Activated CD4-positive, alpha-beta T cell treated with anti-CD3 and anti-CD28 coated beads, Interleukin-2, amount 50 U/mL, for 24 hours (primary cell): Measurements from ENCODE around the gene ARHGAP6.
"Not testable (repeated sequence)": the region's sequence is repeated elsewhere in the genome, so short reads cannot be mapped to it uniquely, and the experiment has no call there.

Experiments used
- DNase-seq, 2 donors: peaks; one replicate each; pipeline ENCODE4 v3.0.0-alpha.2; 2020; ENCODE audit warnings: low read depth in 1 of 2, low spot score in 1 of 2

ARHGAP6 gene

DNA sequence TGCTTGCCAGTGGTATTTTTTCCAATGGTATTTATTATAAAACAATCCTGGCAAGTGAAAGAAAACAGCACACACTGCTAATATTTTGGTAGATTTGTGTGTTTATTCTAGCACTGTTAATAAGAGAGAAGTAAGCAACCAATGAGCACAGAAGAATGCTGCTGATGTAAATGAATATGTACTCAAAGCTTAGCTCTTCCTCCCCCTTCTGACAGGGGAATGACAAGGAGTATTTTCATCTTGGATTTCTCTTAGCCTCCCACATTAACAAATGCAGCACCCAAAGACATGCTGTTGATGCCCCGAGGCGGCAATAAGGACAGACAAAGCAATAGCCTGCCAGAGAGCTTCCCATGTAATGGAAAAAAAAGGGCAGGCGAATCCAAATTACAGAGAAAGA, 18.6 kb downstream of the ARHGAP6 start:
- DNase-seq = no peak

DNA sequence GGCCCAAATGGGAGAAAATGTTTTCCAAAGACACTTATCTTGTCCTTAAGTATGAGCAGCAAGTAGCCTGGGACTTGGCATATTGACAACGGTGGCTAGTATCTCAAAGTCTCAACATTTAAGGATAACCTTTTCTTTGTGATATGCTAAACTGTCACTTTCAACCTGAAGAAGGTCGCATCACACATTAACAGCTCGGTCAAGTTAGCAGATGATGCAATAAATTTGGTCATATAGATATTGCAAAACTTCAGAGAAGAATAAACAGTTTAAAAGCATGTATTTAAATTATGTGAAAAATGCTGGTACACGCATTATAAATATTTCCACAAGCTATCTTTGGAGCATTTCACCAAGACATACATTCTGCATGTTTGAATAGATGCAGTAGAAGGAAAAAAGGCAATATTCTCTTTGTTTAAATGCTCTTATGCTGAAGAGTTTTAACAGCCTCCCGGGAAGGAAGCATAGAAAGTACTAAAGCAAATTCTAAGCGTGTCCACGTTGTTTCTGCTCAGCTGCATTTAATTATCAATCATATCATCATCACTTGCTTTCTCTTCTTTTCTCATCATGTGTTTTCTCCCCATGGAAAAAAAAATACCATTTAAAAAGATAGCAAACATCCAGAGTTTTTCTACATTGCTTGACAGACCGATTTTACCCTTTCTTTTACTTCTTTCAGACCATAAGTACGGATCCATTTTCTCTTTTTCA, 24.2 kb downstream of the ARHGAP6 start:
- no peak for DNase-seq

DNA sequence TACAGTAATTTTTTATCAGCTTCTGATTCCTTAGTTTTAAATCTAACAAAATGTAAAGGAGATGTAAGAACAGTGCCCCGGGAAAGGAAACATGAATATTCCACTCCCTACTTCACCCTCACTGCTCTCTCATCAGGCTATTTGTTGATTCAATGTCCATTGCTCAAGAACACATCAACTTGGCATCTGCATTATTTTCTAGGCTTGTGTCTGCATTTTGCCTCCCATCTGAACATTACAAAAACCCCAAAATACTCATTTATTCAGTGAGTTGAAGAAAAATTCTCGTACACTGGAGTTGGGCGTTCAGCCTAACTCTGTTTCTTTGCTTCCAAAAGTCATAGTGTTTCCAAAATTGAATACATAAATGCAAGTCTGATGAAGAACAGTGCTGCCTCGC, 25.6 kb downstream of the ARHGAP6 start:
- DNase-seq = no peak

DNA sequence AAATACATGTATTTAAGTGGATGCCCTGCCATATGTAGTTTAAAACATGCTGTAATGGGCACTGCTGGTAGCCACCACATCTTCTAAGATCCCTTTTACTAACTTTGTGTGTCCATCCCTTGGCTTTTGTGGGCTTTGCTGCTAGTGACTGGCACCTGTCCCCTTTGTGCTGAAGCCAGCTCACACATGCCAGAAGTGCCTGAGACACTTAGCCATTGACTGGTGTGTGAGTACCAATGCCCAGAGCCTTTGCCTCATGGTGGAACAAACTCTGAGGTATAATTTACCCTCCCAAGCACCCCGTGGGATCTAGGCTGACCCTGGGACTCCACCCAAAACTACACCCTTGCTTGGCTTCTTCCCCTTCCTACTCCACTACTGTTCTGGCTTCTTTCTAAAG, 33.0 kb downstream of the ARHGAP6 start:
- DNase-seq = no peak

DNA sequence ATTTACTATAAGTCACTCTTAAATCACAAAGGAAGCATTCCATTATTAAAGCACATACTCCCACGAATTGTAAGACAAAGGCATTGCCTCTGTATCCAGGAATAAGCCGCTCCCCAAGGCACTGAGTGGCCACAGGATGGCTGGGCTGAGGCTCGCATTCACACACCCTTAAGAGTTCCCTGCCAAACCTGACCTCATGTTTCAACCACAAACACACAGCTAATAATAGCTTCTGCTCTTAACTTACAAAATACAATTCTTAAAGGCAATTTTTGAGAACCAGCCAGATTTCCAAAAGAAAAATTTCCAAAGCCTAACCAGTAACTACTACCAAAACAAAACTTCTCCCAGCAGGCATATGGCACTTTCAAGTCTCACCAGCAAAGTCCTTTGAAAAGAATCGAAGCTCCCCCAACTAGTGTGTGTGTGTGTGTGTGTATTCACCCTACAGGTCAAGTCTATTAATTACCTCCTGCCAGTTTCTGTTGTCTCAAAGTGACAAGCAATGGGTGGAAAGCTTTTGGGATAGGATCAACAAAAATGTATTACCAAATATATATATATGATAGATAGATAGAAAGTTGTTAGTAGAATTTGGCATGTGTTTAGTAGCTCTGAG, 36.0 kb downstream of the ARHGAP6 start:
- no peak for DNase-seq

DNA sequence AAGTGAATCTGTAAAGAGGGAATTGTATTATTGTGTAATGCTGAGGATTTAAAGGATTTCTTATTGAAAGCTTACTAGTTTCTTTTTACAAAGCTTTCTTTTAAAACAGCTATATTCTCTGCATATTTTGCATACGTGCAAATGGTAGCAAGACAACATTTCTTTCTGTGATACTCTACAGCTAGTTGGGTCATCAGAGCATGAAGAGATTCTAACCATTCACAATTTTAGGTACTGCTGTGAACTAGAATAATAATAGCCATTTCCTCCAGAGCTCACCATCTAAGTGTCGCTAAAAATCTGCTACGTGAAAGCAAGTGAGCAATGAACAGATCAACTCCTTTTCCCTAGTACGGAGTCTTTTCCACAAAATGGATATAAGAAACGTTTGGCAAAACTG, 37.3 kb downstream of the ARHGAP6 start:
- no peak for DNase-seq

DNA sequence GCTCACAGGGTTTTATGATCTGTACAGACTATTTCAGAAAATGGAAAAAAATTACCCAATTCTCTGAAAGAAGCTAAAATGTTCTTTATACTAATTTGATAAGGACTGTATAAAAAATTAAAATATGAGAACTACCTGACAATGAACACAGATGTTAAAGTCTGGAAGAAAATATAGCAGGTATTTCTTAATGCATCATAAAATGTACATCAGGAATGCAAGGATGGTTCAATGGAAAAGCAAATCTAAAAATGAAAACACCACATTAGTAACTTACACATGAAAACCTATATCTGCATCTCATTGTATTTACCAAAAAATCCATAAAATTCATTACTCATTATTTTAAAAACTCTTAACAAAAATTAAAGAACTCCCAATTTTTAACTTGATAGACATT, 39.4 kb downstream of the ARHGAP6 start:
- DNase-seq = no peak

DNA sequence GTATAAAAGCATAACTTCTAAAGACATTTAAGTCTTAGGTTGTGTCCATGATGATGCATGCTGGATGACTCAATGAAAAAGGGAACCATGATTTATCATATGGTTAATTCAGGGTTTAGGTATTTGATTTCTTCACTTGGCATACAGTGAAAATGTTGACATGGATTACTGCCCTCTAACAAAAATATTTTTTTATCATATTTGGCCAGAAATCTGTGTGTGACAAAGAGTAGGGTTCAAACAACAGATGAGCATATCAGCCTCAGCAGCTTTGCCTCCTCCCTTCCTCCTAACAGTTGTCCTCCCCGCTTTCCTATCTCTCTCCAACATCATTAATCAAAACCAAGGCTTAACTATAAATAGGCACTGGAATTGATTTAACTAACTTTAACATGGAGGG, 46.3 kb downstream of the ARHGAP6 start:
- no peak for DNase-seq

DNA sequence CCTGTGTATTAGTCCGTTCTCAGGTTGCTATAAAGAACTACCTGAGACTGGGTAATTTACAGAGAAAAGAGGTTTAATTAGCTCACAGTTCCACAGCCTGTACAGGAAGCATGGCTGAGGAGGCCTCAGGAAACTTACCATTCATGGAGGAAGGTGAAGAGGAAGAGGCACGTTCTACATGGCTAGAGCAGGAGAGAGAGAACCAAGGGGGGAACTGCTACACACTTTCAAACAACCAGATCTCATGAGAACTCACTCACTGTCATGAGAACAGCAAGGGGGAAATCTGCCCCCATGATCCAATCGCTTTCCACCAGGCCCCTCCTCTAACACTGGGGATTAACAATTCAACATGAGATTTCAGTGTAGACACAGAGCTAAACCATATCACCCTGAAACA, 51.5 kb downstream of the ARHGAP6 start:
- not testable (repeated sequence) for DNase-seq

DNA sequence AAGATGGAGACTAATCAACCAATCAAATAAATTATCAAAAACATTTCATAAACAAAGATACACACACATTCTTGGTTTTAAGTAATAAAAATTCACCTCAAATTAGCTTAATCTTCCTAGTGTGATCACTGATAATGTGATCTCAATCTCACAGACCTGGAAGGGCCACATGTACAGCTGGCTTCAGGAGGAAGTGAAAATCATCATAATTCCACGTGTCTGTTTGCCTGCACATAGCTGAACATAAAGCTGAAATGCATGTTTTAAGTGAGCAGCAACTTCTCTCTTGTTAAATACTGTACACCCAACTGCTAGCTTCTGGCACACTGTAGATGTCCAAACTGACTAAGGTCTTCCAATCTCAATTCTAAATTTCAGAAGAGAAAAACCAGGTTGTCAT, 53.8 kb downstream of the ARHGAP6 start:
- no peak for DNase-seq

DNA sequence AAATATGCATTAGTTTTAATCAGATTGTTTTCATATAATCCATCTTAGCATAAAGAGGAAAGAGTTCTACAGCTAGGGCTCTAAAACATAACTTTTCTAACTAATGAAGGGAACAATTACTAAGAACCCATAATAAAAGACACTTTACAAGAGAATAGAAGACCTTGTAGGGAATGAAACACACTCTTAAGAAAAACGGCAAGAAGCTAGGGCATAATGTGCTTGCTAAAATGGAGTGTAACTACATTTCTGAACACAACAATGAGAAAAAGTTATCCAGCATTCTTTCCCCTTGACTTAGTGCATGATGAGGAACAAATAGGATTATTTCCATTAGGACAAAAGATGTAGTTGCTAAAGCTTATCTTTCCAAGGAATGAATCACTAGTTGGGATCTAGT, 54.6 kb downstream of the ARHGAP6 start:
- no peak for DNase-seq

DNA sequence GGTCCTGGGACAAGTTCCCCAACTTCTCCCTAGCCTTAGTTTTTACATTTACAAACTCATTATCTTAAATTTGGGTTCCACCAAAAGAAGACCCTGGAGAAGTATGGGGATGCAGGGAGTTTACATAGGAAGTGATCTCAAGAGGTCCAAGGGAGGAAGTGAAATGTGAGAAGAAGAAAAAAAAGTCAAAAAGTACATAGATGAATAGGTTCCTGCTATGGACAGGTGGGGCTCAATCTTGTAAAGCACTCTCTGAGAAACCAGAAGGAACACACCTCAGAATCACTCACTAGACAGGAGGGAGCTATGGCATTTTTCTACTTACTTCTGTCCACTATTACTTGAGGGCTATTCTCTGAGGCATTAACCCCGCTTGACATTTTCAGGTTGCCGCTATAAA, 56.6 kb downstream of the ARHGAP6 start:
- DNase-seq = no peak

DNA sequence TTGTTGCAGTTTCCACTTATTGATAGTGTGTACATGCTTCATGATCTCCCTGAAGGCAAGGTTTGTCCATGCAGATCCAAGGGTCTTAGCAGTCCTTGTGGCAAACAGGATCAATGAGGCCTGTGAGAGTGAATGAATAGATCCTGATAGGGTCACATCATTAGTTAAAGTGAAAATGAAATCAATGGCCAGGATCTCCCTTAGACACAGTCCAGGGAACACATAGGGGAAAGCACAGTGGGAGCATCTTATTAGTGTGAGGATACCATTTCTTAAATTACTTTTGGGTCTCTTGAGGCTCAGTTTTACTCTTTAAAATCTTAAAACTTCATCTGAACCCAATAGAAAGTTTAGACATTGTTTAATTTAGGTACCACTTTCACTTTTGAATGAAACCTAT, 59.3 kb downstream of the ARHGAP6 start:
- no peak for DNase-seq

DNA sequence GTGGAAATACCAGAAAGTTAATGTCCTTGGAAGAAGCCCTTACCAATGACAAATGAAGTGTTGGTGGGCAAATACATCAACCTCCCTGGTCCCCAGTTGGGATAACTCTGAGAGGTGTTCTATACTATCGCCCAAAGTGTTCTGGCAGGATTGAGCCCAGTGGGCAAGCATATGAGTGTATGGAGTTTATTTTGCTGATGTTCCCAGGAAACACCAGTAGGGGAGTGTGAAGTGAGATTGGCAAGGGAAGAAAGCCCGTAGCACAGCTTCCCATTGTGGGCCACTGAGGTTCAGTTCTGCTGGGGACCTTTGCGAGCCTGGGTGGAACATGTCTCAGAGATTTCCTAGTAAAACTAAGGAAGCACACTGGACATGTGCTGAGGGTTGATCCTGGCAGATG, 65.1 kb downstream of the ARHGAP6 start:
- no peak for DNase-seq

DNA sequence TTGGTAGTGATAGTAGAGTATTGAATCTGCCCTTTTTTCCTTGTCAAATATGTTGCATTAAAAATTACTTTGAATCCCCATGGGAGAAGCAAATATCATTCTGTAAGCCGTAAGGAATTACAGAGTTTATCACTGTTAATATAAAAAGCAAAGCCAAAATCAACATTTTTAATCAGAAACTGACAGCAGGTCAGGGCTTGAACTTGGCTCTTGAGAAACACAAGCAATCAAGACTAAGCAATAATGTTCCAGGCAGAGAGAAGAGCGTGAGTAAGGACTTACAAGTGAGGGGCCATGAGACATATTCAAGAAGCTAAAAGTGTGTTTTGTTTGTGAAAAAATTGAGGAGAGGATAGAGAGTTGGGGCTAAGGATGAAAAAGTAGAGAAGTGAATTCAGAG, 68.2 kb downstream of the ARHGAP6 start:
- no peak for DNase-seq

DNA sequence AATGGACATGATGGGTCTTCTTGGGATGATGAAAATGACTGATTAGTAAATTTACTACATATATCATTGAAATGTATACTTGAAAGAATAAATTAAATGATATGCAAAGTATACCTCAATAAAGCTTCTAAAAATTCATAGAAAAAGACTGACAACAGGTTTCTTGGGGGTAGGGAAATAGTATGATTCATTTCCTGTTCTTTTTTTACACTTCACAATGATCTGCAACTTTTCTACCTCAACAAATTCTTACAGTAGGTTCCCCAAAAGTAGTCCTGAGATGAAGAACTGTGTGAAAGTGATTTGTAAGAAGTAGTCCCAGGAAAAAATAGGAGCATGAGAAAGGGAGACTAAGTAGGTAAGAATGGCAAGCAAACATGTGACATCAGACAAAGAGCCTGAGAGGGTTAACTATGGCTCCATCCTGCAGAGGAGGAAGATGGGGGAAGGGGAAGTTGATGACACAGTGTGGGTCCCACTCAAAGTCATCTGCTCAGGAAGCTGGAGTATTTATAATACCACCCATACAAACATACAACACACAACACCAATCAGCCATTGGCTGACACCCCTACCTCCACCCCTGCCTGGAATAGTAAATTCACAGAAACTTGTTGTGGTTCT, 73.9 kb downstream of the ARHGAP6 start:
- DNase-seq = no peak

DNA sequence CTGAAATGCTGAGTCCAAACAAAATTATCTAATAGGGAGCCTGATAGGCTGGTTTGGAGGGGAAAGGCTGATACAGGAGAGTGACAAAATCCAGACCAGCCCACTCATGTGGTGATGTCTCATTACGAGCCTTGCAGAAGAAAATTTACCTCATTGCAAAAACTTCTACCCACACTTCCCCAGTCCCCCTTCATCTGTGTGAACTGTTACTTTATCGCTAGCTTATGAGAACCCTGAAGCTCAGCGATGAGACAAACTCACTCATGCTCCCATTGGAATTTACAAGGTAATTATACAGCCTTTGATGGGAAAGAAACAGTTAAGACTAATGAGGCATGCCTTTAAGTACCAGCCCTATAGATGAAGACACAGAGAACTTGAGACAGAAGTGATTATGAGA, 76.1 kb downstream of the ARHGAP6 start:
- DNase-seq = no peak

DNA sequence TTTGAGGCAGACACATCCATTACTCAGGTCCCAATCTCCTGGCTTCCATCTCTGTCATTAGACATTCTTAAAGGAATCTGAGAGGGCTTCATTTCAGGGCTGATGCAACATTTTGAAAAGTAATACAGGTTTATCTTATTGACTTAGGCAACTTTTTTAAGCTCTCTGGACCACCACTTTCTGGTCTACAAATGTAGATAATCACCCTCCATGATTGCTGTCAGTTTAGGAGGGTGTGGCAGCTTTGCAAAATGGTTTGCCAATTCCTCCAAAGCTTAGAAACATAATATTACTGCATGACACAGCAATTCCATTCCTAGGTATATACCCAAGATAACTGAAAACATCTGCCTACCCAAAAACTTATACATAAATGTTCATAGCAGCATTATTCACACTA, 77.6 kb downstream of the ARHGAP6 start:
- DNase-seq = no peak

DNA sequence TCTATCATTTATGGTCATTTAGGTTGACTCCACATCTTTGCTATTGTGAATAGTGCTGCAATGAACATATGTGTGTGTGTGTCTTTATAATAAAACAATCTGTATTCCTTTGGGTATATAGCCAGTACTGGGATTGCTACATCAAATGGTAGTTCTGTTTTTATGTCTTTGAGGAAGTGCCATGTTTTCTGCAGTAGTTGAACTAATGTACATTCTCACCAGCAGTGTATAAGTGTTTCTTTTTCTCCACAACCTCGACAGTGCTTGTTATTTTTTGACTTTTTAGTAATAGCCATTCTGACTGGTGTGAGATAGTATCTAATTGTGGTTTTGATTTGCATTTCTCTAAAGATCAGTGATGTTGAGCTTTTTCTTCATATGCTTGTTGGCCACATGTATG, 80.5 kb downstream of the ARHGAP6 start:
- DNase-seq = no peak

DNA sequence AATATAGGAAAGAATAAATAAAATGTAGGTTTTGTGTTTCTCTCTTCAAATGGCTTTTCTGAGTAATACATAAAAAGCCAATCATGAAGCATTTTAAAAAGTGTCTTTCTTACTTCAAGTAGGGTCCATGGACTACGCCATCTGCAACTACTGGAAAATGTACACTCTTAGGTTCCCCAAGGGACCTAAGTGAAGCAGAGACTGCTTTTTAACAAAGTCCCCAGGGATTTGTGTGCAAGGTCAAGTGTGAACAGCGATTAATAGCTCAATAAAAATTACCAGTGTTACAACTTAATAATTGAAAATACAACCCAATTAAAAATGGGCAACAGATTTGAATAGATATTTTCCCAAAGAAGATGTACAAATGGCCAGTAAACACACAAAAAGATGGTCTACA, 84.9 kb downstream of the ARHGAP6 start:
- DNase-seq = no peak

DNA sequence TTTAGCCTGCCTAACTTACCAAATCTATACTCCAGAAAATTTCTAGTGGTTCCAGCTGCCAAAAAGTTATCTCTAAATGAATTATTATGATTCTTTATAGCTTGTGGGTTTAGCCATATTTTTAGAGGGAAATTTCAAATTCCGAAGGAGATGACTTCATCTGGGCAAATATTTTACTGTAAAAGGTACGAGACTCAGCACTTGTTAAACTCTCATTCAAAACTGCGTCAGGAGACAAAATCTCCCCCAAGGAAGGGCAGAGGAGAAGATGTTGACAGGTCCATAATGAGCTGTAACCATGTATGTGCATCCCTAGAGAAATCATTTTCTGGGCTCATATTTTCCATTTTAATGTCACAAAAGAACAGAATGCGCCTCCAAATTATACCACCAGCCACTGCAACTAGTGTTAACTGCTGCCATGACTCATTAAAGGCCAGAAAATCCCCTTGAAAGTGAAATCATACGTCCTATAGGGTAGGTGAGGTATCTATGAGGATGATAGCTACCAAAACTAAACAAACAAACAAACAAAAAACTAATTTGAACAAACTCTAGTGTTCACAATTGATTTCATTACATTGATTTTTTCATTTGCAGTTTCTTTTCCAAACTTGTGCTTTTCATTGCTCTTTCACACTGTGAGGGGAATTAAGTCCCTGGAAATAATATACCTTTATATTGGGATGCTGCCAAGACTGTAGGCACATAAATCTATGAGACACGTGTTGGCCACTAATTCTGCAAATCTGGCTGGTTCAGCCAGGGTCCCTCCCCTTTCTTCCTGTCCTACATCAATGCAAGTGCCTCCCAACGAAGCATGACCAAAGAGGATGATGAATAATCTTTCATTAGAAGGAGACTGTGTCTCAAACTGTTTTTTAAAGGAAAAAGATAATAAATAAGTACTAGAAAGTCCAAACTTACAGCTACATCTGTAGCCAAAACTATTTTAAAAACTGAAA, 85.8 kb downstream of the ARHGAP6 start:
- no peak for DNase-seq

DNA sequence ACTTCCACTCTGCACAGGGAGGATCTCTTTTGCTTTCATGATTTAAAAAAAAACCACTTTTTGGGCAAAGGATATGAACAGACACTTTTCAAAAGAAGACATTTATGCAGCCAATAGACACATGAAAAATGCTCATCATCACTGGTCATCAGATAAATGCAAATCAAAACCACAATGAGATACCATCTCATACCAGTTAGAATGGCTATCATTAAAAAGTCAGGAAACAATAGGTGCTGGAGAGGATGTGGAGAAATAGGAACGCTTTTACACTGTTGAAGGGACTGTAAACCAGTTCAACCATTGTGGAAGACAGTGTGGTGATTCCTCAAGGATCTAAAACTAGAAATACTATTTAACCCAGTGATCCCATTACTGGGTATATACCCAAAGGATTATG, 87.4 kb downstream of the ARHGAP6 start:
- not testable (repeated sequence) for DNase-seq
